ENCODE measurements around the gene PPEF1. TPM values are rescaled to one million over a fixed set of nuclear protein-coding genes. Genes with fewer than 3 reads are reported as not detected.

Gene PPEF1
- total and polyA plus RNA-seq, 2 experiments from 2014 or later: 0.76 TPM; not detected in 1

GRCh38 chrX:18714910-18715309 is 7.5 kb downstream of the PPEF1 start:
- Histone ChIP-seq H3K4me2 (no peak overlapping the region), H3K36me3 (ENCODE audit: insufficient read depth) (no peaks in the 10 kb centered on the region), H3K79me2 (replicated peaks; ENCODE audit: insufficient read depth) (no peaks in the 10 kb centered on the region), H2AFZ (no peak overlapping the region), H3K27me3 (ENCODE audit: insufficient read depth) (no peaks in the 10 kb centered on the region), H3K9me2 (ENCODE audit: insufficient read depth) (no peaks in the 10 kb centered on the region), H3F3A (replicated peaks; ENCODE audit: low read depth) (no peaks in the 10 kb centered on the region), H3K4me1 (ENCODE audit: insufficient read depth) (no peaks in the 10 kb centered on the region), H3K4me3 (no peak overlapping the region), H3K27ac (ENCODE audit: low read depth) (no peak overlapping the region), H4K20me1 (replicated peaks; ENCODE audit: insufficient read depth) (no peaks in the 10 kb centered on the region)
- H3K4me3 Mint-ChIP-seq: no peak overlapping the region
- ATAC-seq (no peak), DNase-seq (ENCODE audit: low spot score) (no peak)
- H3K36me3 Mint-ChIP-seq (ENCODE audit: low read depth): no peaks in the 10 kb centered on the region
- TF ChIP-seq STAT1 (IDR thresholded peaks at IDR 0.05; ENCODE audit: unreplicated experiment) (no peak), REST (IDR thresholded peaks at IDR 0.05; ENCODE audit: unreplicated experiment) (no peak), NANOG (IDR thresholded peaks at IDR 0.05; ENCODE audit: borderline replicate concordance) (no peak), EZH2 (IDR thresholded peaks at IDR 0.05; ENCODE audit: low read depth, unreplicated experiment) (no peak), CREB1 (CRISPR knock-in tag; IDR thresholded peaks at IDR 0.05; ENCODE audit: low read depth) (no peak), ZNF331 (CRISPR knock-in tag; IDR thresholded peaks at IDR 0.05; ENCODE audit: low read depth) (no peak), POLR2AphosphoS5 (IDR thresholded peaks at IDR 0.05; ENCODE audit: low read depth) (no peak), JUNB (IDR thresholded peaks at IDR 0.05; ENCODE audit: unreplicated experiment) (no peak), ZNF114 (CRISPR knock-in tag; IDR thresholded peaks at IDR 0.05) (no peak), EZH2phosphoT487 (IDR thresholded peaks at IDR 0.05; ENCODE audit: unreplicated experiment) (no peak)
- TF ChIP-seq, protein P1, sequence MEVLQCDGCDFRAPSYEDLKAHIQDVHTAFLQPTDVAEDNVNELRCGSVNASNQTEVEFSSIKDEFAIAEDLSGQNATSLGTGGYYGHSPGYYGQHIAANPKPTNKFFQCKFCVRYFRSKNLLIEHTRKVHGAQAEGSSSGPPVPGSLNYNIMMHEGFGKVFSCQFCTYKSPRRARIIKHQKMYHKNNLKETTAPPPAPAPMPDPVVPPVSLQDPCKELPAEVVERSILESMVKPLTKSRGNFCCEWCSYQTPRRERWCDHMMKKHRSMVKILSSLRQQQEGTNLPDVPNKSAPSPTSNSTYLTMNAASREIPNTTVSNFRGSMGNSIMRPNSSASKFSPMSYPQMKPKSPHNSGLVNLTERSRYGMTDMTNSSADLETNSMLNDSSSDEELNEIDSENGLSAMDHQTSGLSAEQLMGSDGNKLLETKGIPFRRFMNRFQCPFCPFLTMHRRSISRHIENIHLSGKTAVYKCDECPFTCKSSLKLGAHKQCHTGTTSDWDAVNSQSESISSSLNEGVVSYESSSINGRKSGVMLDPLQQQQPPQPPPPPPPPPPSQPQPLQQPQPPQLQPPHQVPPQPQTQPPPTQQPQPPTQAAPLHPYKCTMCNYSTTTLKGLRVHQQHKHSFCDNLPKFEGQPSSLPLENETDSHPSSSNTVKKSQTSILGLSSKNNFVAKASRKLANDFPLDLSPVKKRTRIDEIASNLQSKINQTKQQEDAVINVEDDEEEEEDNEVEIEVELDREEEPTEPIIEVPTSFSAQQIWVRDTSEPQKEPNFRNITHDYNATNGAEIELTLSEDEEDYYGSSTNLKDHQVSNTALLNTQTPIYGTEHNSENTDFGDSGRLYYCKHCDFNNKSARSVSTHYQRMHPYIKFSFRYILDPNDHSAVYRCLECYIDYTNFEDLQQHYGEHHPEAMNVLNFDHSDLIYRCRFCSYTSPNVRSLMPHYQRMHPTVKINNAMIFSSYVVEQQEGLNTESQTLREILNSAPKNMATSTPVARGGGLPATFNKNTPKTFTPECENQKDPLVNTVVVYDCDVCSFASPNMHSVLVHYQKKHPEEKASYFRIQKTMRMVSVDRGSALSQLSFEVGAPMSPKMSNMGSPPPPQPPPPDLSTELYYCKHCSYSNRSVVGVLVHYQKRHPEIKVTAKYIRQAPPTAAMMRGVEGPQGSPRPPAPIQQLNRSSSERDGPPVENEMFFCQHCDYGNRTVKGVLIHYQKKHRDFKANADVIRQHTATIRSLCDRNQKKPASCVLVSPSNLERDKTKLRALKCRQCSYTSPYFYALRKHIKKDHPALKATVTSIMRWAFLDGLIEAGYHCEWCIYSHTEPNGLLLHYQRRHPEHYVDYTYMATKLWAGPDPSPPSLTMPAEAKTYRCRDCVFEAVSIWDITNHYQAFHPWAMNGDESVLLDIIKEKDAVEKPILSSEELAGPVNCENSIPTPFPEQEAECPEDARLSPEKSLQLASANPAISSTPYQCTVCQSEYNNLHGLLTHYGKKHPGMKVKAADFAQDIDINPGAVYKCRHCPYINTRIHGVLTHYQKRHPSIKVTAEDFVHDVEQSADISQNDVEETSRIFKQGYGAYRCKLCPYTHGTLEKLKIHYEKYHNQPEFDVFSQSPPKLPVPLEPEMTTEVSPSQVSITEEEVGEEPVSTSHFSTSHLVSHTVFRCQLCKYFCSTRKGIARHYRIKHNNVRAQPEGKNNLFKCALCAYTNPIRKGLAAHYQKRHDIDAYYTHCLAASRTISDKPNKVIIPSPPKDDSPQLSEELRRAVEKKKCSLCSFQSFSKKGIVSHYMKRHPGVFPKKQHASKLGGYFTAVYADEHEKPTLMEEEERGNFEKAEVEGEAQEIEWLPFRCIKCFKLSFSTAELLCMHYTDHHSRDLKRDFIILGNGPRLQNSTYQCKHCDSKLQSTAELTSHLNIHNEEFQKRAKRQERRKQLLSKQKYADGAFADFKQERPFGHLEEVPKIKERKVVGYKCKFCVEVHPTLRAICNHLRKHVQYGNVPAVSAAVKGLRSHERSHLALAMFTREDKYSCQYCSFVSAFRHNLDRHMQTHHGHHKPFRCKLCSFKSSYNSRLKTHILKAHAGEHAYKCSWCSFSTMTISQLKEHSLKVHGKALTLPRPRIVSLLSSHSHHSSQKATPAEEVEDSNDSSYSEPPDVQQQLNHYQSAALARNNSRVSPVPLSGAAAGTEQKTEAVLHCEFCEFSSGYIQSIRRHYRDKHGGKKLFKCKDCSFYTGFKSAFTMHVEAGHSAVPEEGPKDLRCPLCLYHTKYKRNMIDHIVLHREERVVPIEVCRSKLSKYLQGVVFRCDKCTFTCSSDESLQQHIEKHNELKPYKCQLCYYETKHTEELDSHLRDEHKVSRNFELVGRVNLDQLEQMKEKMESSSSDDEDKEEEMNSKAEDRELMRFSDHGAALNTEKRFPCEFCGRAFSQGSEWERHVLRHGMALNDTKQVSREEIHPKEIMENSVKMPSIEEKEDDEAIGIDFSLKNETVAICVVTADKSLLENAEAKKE (CRISPR knock-in tag; IDR thresholded peaks at IDR 0.05): no peak
- TF ChIP-seq, protein P2, sequence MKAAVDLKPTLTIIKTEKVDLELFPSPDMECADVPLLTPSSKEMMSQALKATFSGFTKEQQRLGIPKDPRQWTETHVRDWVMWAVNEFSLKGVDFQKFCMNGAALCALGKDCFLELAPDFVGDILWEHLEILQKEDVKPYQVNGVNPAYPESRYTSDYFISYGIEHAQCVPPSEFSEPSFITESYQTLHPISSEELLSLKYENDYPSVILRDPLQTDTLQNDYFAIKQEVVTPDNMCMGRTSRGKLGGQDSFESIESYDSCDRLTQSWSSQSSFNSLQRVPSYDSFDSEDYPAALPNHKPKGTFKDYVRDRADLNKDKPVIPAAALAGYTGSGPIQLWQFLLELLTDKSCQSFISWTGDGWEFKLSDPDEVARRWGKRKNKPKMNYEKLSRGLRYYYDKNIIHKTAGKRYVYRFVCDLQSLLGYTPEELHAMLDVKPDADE (IDR thresholded peaks at IDR 0.05): no peak
- TF ChIP-seq, protein P3, sequence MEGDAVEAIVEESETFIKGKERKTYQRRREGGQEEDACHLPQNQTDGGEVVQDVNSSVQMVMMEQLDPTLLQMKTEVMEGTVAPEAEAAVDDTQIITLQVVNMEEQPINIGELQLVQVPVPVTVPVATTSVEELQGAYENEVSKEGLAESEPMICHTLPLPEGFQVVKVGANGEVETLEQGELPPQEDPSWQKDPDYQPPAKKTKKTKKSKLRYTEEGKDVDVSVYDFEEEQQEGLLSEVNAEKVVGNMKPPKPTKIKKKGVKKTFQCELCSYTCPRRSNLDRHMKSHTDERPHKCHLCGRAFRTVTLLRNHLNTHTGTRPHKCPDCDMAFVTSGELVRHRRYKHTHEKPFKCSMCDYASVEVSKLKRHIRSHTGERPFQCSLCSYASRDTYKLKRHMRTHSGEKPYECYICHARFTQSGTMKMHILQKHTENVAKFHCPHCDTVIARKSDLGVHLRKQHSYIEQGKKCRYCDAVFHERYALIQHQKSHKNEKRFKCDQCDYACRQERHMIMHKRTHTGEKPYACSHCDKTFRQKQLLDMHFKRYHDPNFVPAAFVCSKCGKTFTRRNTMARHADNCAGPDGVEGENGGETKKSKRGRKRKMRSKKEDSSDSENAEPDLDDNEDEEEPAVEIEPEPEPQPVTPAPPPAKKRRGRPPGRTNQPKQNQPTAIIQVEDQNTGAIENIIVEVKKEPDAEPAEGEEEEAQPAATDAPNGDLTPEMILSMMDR (conservative IDR thresholded peaks at IDR 0.05; ENCODE audit: low read depth in 2 of 2): no peak
- peaks cover 2% of the 10 kb centered on the region for H3K27me3 Mint-ChIP-seq (ENCODE audit: insufficient read depth, low read depth, poor library complexity)
- H3K4me1 Mint-ChIP-seq: no peaks in the 10 kb centered on the region
- H3K9me3 Mint-ChIP-seq: no peaks in the 10 kb centered on the region; the same call in 2 of the 3 replicates
- no peak overlapping the region for H3K27ac Mint-ChIP-seq

Measured in GM23338 (cell line).